Tibial nerve (tissue), 3 donors: Measurements from ENCODE around the gene DDX27.

ENCODE experiments used
- CTCF ChIP-seq, 5 experiments: fragments of 200-600 bp in 3 of 5; fragments of 450-650 bp in 2 of 5; sonication (generic) in 3 of 5; IDR thresholded peaks; one replicate each; pipeline ENCODE4 v1.5.1; 2016 to 2019; ENCODE audit warnings: antibody characterized with exemption in 5 of 5, mild to moderate bottlenecking in 3 of 5, moderate library complexity in 2 of 5
- POLR2A ChIP-seq, 2 donors: fragments of 450-650 bp; IDR thresholded peaks; one replicate each; pipeline ENCODE4 v1.6.1; 2017; ENCODE audit warnings: antibody characterized with exemption in 2 of 2, mild to moderate bottlenecking in 2 of 2, moderate library complexity in 2 of 2

GRCh38 chr20:49233226-49233625 lies 14.0 kb downstream of the DDX27 start:
- TF ChIP-seq CTCF (IDR thresholded peaks at IDR 0.05), result no peak
- no peak for TF ChIP-seq POLR2A (IDR thresholded peaks at IDR 0.05)
